Renal cortical epithelial cell (primary cell): Measurements from ENCODE around the gene GCLC. TPM values are rescaled to one million over a fixed set of nuclear protein-coding genes. Genes with fewer than 3 reads are reported as not detected.
"Not testable (repeated sequence)": the region's sequence is repeated elsewhere in the genome, so short reads cannot be mapped to it uniquely, and the experiment has no call there.

Source experiments
- DNase-seq: peaks from one replicate; pipeline ENCODE4 v3.0.0-alpha.2; 2011; ENCODE audit warnings: low read depth
- total RNA-seq: library from RNA; depleted of rRNA; stranded (reverse); fragments of >200 nt; gene quantifications from 2 replicates; pipeline ENCODE4 v1.2.3, GENCODE V29; 2014

The GCLC gene
- 30.0 and 40.4 TPM in 2 replicates for total RNA-seq

DNA sequence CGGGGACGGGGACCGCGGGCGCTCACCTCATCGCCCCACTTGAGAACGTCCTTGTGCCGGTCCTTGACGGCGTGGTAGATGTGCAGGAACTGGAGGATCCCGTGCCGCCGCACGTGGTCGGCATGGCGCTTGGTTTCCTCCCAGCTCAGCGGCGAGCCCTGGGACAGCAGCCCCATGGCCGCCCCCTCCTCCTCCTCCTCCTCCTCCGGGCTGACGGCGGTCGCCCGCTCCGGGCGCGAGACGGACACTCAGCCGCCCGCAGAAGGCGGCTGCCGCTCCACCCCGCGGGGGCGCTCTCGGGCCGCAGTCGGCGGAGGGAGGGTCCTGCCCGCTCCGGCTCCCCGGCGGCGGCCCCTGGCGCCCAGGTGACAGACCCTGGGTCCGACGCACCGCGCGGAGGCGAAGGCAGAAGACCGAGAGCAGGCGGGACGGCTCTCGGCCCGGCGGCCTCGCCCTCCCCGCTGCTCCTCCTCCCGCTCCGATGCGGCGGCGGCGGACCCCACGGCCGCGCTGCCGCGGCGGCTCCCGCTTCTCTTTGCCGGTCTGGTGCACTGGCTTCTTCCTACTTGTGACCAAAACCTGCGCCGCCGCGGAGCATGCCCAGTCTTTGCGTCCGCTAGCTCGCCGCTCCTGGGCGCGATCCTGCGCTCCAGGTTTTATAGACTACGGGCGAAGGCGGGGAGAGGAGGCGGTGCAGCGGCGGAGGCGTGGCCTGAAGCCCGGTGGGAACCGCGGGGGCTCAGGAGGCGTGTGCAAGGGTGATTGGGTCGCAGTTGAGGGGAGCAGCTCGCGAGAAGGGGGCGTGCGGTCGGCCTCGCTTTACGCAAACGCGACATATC is at the start of gene GCLC:
TSS of gene GCLC (minus strand) at position 632 of the 839 bp plus-strand sequence. CDS start at position 176, 456 bp downstream.
- peak; percentile 81 for DNase-seq

DNA sequence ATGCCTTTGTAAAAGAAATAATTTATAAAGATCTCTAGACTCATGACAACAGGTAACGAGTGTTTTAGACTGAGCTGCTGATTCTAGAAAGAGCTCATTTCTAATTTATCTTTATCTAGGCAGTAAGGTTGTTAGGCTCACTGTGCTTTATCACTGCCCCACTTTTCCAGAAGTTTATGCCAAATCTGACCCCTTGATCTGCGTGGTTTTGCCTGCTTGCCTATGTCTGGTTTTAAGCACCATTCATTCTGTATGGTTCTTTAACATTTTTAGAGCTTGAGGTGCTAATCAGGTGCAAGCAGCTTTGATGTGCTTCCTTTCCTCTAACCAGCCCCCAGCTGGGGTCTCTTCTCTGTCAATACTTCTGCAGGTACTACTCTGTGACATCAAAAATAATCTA is 49.7 kb upstream of the GCLC start:
- no peak for DNase-seq

DNA sequence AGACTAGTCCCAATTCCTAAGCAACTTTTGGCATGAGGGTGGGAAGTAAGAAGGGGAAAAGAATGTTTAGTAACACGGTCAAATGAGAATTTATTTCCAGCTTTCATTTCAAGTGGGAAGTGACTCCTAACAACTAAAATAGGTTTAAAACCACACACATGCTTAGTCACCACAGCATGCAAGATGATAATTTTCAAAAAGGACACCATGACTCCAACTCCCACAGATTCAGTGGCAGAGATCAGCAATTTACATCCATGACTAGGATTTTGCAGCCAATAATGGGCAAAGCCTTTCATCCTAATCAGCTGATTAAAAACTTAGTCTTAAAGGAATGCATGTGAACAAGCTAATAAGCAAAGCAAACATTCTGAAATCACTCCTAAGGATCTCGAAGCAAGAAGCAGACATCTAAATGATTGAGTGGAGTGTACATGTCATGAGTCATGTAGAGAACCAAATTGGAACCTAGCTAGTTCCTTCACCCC is 48.1 kb upstream of the GCLC start:
- DNase-seq: peak; percentile 85

DNA sequence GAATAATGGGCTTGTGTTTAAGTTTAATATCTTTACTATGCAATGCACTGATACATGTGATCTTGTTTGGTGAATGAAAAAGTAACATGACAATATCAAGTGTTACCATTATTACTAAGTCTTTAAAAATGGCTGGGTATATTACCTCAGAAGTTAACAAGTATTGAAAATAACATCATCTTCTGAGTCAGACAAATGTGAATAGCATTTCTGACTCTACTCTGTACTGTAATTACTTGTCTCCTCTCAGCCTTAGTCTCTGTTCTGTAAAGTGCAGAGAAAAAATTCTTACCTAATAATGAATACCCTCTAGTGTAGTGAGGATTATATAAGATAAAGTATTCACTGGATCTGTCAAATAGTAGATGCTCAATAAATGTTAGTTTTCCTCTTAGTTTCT is 47.0 kb upstream of the GCLC start:
- DNase-seq: no peak

DNA sequence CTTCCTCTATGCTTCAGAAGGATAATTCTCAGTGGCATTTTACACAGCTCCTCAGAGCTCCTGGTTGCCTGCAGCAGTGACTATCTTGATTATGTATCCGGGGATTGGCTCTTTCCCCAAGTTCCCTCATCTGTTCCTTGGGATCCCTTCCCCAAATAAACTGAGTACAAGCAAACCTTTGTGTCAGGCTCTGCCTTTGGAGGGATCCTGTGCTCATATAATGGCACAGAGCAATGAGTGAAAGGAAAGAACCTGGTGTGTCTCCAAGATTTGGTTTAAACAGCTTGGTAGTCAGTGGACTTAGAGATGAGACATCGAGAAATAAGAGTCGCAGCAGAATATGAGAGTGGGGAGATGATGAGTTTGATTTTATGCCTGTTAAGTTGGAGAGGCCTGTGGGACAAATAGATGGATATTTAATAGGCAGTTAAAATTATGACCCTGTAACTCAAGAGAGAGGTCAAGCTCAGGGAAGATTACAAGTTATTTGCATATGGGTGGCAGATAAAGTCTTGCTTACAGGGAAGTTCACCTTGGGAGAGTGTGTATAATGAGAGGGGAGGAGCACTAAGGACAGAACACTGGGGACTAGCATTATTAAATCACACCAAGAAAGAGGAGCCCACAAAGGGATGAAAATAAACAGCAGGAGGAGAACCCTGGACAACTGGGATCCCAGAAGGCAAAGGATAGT is 44.1 kb upstream of the GCLC start:
- no peak for DNase-seq

DNA sequence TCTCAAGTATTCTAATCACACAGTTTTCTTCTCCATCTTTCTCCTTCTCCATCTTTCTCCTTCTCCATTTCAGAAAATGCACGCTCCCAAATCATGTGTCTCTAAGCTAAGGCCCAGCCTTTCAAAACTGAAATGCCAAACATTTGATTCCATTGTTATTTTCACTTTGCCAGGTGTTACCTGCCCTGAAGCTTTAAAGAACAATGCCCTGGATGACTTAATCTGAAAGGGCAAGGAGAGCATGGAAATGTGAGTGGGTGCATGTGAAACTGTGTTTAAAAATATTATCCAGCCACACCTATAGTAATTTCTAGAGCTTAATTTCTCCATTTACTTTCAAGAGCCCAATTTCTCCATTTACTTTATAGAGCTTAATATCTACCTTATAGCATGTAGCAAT is 42.4 kb upstream of the GCLC start:
- DNase-seq: no peak

DNA sequence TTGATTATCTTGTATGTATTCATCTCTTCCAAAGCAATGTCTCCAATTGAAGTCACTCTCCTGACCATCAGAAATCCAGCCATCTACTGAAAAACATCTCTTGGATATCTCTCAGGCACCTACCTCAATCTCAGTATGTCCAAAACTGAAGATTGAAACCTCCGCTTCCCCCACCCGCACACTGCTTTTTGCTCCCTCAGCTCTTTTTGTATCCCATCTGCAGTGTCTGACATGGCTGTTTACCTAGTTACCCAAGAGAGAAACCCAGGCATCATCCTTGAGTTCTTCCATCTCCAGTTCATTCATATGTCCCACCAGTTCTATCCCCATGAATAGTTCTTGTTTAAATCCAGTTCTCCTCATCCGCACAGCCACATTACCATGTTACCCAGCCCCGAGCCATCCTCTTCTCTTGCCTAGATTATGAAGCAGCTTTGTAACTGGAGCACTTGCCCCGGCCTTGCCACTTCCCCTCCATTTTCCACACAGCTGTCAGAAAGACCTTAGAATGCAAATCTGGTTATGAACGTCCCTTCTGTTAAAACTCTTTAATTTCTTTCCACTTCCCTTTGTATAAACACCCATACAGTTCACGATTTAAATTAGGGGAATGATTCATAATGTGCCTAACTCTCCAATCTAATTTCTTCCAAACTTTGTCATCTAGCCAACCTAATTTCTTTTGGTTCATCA is 40.5 kb upstream of the GCLC start:
- DNase-seq: no peak

DNA sequence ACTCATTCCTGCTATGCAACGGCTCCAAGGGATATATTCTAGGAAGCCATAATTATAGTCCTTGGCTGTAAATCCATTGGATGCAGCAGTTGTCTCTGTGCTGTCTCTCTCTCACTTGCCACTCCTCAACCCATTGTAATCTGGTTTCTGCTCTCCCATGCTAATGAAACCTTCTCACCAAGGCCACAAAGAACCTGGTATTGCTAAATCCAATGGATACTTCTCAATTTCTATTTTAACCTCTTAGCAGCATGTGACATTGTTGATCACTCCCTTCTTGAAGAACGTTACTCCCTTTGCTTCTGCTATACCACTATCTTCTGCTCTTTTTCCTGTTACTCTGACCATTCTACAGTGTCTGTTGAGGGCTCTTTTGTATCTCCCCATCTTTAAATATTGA is 39.8 kb upstream of the GCLC start:
- no peak for DNase-seq

DNA sequence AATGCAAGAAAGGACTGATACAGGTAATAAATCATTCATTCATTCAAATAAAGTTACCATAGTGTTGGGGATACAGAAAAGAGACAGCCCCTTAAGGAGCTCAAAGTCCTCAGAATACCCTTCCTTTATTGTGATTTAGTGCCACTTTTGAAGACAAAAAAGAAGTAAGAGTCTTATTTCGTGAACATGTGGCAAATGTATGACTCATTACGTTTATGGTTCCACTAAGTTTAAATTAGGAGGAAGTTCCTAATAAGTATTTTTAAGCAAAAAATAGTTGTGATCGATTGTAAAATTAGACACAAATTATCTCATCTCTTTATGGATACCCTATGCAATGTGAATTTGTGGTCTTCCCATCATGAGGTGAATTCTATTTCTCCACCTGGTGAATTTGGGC is 38.5 kb upstream of the GCLC start:
- DNase-seq: no peak

DNA sequence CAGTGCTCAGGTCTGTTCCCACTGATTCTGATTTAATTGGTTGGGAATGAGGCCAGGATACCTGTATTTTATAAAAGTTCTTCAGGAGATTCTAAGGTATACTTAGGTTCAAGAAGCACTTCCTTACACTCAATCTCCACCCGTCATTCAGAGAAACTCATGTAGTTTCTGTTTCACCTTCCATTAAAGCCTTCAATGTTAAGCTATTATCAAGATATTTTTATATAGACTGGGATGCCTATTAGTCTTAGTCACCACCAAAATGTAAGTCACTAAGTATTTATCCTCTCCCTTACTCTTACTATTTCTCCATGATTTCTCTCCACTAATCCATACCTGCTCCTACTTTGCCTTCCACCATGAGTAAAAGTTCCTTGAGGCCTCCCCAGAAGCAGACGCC is 38.1 kb upstream of the GCLC start:
- DNase-seq: peak; percentile 48

DNA sequence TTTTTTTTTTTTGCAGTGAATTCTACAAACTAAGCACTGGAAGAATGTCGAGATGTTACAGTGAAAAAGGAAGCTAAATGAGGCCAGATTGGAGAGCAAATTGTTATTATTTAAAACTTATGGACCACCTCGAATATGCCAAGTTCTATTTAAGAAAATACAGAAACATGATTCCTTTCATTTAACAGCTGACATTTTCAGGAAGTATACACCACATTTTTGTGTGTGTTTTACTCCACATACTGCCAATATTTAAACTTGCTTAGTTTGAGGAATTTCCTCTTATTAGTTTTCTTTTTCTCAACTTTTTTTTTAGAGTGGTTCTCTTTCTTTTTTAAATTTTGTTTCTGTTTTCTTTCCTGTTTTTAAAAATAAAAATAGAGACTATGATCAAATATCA is 37.0 kb upstream of the GCLC start:
- no peak for DNase-seq

DNA sequence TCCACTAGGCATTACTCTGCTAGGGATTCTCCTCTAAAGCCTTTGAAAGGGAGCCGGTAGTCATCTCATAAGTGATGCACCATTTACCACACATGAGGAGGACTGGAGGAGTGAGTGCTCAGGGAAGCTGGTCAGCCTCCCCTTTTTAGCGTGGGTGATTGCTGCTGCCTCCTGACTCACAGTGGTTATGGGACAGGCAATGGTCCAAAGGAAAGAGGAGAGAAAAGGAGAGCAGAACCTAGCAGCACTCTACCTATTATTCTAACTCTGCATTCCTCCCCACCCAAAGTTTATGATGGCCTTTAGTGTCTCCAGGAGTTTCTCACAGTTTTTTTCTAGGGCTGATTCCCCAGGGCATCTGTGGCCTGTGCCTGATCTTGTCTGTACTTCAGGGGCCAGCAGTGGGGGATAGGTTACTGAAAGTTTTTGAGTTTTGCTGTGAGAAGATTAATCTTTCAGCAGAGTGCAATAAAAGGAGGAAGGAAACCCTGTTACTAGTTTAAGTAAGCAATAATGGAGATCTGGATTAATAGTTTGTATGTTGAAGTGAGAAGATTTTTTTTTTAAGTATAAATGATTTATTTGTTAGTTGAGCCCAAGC is 36.4 kb upstream of the GCLC start:
- peak; percentile 80 for DNase-seq

DNA sequence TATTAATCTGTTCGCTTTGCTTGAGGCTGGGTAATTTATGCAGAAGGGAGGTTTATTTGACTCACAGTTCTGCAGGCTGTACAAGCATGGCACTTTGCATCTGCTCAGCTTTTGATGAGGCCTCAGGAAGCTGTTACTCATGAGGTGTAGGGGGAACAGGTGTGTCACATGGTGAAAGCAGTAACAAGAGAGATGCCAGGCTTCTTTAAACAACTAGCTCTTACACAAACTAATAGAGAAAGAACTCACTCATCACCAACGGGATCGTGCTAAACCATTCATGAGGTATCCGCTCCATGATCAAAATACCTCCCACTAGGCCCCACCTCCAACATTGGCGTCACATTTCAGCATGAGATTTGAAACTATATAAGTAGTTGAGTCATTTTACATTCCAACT is 34.4 kb upstream of the GCLC start:
- DNase-seq: no peak

DNA sequence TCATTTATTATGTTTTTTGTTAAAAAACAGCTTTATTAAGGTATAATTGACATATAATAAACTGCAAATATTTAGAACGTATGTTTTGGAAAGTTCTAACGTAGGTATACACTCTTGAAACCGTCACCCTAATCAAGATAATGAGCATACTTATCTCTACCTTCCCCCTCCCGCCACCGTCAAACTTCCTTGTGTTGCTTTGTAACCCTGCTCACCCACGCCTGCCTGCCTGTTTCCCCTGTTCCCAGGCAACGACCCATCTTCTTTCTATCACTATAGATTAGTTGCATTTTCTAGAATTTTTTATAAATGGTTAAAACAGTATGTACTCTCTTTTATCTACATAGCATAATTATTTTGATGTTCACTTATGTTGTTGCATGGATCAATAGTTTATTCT is 33.5 kb upstream of the GCLC start:
- DNase-seq: no peak

DNA sequence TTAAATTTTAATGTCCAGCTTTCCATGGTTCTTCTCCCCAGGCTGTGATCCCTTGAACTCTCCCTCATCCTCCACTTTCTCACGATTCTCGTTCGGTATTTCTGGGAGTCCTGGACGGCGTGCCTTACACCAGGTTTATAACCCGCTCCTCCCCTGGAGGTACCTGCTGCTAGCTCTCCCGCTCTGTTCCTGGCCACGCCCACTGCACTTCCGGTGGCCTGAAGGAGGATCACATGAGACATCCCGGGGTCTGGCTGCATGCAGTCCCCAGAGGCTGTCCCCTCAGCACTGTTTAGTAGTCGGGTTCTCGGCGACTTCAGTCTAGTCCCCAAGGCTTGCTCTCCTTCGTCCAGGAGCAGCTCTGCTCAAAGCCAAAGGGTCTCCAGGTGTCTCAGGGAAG is 28.4 kb upstream of the GCLC start:
- DNase-seq: no peak

DNA sequence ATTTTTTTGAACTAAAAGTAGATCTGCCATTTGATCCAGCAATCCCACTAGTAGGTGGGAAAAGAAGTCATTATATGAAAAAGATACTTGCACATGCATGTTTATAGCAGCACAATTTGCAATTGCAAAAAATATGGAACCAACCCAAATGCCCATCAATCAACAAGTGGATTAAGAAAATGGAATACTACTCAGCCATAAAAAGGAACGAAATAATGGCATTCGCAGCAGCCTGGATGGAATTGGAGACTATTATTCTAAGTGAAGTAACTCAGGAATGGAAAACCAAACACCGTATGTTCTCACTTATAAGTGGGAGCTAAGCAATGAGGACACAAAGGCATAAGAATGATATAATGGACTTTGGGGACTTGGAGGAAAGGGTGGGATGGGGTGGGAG is 27.5 kb upstream of the GCLC start:
- DNase-seq: not testable (repeated sequence)

DNA sequence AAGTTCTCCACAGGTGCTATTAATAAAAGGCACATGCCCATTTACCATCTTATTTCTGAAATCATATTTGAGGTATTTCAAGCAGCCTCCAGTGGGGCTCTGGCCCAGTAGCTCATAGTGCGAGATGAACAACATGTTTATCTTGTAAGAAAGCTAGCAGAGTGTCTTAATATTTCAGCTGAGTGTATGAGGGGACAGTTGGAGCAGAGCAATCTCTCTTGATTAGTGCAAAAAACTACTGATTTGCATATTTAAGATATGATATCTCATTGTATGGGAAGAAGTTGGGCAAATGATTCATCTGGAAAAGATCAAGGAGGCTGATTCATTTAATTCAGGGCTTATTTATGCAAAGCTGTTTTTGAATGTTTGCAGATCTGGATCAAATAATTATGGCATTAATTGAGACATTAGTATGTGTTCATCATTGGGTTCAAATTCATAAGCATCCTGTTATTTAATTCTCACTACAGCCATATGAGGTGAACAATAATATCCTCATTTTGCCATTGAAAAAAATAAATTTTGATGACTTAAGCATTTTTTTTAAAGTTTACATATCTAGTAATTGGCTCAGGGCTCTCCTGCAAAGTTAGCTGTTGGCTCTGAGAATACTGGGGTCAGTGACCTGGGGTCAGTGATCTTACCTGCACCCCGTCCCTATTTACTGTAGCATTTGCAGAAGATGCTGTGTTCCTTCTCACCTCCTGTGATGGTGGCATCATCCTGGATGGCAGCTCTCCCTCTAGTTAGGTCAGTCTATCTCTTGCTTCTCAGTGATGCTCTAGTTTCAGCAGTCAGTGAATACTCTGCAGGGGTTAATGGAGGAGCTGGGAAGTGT is 24.1 kb upstream of the GCLC start:
- DNase-seq: no peak

DNA sequence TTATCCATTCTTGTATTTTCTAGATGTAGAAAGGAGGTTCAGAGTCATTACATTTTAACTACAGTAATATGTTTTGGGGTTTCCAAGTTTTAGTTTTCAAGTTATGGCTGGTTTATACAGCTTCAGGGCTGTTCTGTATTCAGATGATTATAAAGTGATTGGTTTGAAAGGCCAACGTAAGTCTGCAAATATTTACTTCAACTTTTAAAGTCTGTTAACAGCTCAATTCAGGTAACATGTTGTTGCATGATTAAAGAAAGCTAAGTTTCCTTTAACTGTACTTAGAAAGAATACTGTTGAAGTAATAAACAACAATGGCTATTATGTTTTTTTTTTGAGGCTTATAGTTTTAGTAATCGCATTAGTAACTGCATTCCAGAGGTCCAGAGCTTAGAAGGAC is 22.8 kb upstream of the GCLC start:
- no peak for DNase-seq

DNA sequence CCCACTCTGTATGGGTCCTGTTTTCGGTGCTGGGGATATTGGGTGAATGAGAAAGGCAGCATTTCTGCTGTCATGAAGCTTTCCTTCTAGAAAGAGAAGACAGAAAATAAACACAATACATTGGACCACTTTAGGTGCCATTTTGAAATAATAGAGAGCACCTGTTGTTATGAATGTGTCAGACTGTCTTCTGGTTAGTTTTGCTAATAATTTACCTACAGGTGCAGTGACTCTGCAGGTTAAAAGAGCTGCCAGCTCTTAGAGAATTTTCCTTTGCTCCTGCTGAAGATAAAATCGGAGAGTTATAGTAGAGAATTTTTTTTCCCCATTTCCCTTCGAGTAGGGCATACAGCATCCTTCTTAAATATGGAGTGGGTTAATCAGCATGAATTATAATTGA is 21.9 kb upstream of the GCLC start:
- DNase-seq: no peak

DNA sequence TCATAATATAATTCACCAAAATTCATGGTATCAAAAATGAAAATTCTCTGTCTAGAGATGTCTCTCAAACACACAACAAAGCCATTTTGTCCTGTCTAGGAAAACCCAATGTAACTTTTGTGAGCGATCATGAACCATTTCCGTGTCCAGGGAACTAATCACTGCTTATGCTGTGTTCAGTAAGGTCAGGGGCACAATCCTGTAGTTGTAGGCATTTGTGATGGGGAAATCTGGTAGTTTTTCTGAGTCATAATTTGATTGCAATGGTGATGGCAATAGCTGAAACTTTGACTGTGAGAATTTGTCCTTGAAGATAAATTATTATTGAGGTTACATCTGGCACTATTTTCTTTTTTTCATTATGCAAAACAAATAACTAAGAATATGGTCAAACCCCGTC is 21.0 kb upstream of the GCLC start:
- DNase-seq: peak; percentile 43

DNA sequence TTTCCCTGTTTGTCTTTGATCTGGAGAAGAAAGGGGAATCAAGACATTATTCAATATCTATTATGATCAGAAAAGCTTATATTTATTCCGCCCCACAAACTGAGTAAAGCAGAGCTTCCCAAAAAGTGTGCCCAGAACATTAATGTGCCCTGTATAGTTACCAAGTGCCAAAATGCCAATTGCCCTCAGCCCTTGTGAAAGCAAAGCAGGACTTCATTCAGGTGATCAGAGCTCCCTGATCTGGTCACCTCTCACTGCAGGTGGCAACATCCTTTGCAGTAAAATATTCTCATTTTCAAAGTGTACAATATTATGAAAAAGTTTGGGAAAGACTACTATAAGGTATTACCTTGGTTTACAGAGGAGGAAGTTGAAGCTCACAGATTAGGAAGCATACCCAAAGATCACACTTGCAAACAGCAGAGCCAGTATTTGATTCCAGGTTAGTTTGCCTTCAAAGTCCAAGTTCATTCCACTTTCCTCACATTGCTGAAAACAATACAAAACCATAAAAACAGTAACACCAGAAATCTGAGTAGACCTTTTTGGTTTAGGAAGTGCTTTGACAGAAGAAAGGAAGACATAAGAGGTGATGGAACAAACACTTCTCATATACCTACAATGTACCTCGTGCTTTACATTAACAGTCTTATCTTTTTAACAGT is 19.6 kb upstream of the GCLC start:
- DNase-seq: no peak
